Epithelial cell of alveolus of lung (primary cell): ENCODE results near the gene GUCD1. TPM values are rescaled to one million over a fixed set of nuclear protein-coding genes. Genes with fewer than 3 reads are reported as not detected.

Experiments used
- total RNA-seq: library from RNA; depleted of rRNA; stranded (reverse); fragments of >200 nt; gene quantifications from 2 replicates; pipeline ENCODE4 v1.2.1, GENCODE V29; 2015

GUCD1 gene
- total RNA-seq: 97.6 and 110 TPM in 2 replicates

DNA sequence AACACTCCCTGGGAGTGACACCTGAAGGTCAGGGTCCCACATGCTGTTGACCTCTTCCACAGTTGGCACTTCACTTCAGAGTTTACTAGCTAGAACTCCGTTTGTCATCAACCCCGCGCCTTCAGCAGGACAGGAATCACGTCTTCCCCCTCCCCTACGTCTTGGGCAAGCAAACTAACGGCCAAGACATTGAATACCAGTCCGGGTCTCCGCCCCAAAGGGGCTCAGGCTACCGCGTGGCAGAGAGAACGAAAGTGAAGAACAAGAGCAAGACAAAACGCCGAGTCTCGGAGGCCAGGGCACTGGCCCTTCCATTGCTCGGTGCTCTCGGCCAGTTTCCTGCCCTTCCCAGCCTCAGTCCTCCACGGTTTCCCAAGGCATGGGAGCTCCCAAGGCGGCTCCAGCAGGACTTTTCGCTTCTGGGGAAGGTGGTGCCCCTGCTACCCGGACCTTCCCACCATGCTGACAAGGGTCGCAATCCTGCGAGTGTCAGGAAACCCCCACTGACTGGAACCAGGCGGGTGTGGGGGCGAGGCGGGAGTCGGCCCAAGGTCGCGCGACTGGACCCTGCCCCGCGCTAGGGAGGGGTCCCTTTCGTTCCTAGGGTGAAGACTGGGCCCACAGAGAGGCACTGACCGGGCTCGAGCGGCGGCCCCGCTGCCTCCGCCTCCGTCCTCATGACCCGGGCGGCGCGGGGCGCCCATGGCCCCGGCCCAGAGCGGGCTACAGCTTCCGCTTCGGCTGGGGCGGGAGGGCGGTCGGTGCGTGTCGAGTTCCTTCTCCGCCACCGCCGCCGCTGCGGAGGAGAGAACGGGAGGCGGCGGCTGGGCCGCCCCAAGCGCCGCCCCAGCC, at the start of gene GUCD1:
GUCD1 (minus strand) TSS at position 826 of the 852 bp plus-strand sequence; CDS start at position 679, 147 bp downstream.

DNA sequence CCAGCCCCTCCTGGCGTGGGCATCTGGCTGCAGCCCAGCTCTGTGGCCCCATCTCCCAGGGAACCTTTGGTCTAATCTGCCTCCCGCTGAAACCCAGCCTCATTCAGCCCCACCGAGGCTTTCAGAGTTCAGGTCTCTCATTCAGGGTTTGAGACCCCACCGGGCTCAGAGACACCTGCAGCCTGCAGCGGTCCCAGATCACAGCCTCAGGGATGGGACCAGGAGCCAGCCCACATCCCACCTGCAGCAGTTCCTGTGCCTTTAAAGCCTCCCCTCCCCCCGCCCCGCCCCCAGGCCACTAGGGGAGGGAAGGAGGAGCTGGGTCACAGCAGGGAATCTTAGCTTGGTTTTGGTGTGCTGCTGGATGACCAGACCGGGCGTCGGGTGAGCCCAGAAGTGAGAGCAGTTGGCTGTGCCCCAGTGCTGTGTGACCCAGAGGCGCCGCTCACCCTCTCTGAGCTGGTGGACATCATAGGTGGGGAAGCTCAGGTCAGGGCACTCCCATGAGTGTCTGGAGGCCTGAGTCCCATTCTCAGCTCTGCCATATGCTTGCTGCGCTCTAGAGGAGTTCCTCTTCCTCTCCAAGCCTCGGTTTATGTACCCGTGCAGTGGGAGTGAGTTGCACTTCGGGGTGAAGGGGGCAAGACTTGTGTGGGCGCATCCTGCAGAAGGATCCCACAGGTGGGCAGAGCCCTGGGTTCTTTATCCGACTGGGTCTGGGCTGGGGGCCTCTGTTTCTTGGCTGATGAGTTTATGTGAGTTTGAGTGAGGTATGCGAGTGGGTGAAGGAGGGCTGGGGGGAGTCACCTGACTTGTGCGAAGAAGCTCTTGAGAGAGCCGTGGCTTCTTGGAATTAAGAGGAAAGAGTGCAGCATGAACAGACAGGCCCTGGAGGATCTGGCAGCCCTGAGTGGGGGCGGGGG, 48.2 kb upstream of the GUCD1 start, which contains the start of gene GGT1:
GGT1 (plus strand) TSS at position 347 of the 923 bp plus-strand sequence. CDS start 7,889 bp downstream, outside the sequence.

DNA sequence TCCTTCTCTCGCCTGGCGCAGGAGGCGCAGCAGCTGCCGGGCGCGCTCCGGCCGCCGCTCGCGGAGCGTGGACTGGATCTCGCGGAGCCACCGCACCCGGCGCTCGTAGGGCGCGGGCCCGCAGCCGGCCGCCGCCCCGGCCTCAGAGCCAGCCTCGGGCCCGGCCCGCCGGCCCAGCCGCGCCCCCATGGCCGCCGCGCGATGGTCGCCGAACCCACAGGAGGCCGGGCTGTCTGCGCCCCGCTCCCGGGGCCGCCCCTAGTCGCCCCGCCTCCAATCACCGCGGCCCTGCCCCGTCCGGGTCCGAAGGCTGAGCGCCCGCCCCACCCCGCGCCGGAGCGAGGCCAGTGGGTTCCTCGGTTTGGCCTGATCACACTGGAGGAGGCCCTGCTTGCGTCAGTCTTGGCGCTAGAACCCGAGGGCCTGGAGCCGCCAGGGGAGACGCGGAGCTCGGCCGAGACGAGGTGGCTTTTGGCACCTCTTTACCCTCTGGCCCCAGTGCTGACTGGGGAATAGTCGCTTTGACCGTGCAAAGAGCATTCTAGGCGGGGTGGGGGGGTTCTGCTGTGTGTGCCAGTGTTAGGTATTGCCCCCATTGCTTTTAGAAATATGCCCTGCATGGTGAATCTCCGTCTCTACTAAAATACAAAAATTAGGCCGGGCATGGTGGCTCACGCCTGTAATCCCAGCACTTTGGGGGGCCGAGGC, 38.1 kb upstream of the GUCD1 start, which contains the start of gene LRRC75B:
LRRC75B (minus strand) TSS at position 223 of the 708 bp plus-strand sequence; CDS start at position 189, 34 bp downstream.

DNA sequence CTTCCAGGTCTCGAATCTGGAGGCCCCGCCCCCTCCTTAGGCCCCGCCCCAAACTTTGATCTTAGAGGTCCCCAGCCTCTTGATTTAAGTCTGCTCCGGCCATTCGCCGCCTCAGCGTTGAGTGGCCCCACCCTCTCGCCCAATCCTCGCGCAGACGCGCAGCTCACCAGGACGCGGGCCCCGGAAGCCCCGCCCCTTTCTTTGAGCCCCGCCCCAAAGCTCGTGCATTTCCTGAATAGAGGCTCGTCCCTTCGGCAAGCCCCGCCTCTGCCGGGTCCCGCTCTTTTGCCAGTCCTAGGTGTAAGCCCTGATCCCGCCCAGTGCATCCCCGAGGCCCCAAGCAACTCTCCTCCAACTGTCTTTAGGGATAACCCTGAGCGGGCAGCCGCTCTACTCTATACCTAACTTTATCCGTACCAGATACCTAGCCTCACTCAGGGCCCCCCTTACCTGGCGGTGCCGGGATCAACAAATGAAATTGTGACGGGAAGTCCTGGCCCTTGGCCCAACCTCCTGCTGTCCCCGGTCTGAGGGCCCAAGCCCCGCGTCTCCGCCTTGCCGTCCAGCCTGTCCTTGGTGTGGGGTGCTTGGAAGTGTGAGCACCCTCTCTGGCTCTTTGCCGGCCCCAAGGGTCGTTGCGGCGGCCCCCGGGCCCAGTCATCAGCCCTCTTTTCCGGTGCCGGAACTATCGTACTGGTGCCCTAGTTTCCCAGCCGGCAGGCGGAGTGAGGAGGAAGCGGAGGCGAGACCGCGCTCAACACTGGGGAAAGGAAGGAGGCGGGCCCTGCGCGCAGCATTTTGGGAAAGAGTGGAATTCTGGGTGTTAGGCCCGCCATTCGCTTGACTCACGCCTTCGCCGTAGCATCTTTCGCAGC, 464 bp upstream of the GUCD1 start, which contains the start of gene SNRPD3:
SNRPD3 (plus strand) TSS at position 835 of the 875 bp plus-strand sequence. CDS start 1,676 bp downstream, outside the sequence.

DNA sequence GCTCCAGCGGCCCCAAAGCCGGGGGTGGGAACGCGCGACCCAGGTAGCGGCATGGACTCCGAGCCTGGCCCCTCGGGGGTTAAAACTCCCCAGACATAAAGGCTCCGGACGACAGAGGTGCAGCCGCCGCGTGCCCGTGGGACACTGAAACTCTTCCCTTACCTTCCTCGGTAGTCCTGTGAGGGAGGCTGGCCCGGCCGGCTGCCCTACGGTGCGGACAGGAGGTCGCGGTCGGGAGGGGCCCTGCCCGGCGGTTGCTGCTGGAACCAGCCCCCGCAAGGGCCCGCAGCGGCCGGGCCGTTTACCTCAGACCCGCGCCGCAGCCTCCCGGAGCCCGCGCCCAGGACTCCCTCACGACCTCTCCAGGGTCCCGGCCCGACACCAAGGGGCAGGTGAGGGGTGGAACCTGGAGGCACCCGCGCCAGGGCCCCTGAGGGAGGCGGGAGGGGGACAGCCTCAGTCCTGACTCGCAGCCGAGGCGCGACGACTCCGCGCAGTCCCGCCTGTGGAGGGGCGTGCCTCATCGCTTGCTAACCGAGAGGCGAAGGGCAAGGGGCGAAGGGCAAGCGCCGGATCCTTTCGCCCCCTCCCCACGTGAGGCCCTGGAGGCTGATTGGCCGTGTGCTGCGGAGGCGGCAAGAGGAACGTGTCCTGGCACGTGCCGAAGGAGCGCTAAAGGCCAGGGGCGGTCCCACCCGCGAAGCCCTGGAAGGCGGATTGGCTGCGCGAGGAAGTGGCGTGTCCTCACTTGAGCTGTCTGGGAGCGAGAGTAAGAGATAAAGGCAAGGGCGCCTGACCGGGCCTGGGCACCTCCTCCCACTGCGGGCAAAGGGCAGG, 60.2 kb downstream of the GUCD1 start, which contains the start of gene UPB1:
UPB1 (plus strand) TSS at position 805 of the 837 bp plus-strand sequence. CDS start 72 bp downstream, outside the sequence.

Other genes with a start within 250 kb of the GUCD1 start
- gene ADORA2A, start 127.5 kb downstream of the GUCD1 start, total RNA-seq: 0.26 and 7.0 TPM in 2 replicates
- 0.13 TPM in 1 of 2 replicates, not detected in the other for gene UPB1, start 59.8 kb downstream of the GUCD1 start, total RNA-seq
- gene SNRPD3, start 861 bp upstream of the GUCD1 start, total RNA-seq: 125 and 170 TPM in 2 replicates
- gene LRRC75B, start 37.9 kb upstream of the GUCD1 start, total RNA-seq: 11.7 and 12.5 TPM in 2 replicates
- gene GGT1, start 48.1 kb upstream of the GUCD1 start, total RNA-seq: 1.4 and 2.5 TPM in 2 replicates
- gene PIWIL3, start 219.6 kb upstream of the GUCD1 start, total RNA-seq: not detected in 2 replicates